Aorta (tissue), 5 donors: Measurements from ENCODE around the gene MARVELD1. TPM values are rescaled to one million over a fixed set of nuclear protein-coding genes. Genes with fewer than 3 reads are reported as not detected.

Experiments
- ATAC-seq: fragments of 200-7000 bp; cut with Tn5 transposase; one replicate; pipeline ENCODE4 v1.9.1; 2022; ENCODE audit warnings: moderate library complexity; ENCODE audit not compliant: low FRiP score
- DNase-seq, 2 donors: peaks; one replicate each; pipeline ENCODE4 v3.0.0-alpha.2; 2020
- H3K27ac ChIP-seq, 2 donors: one replicate each; pipeline ENCODE4 v1.5.1; 2013; ENCODE audit warnings: low read length in 2 of 2, mild to moderate bottlenecking in 2 of 2, moderate library complexity in 2 of 2, control low read depth in 1 of 2, inconsistent platforms in 1 of 2, low read depth in 1 of 2
- H3K27me3 ChIP-seq, 2 donors: one replicate each; pipeline ENCODE4 v1.6.1; 2013; ENCODE audit warnings: control low read depth in 1 of 2, low read length in 1 of 2, mild to moderate bottlenecking in 1 of 2, moderate library complexity in 1 of 2; ENCODE audit not compliant: insufficient read depth in 2 of 2, control insufficient read depth in 1 of 2
- H3K36me3 ChIP-seq, 2 donors: one replicate each; pipeline ENCODE4 v1.6.1; 2013; ENCODE audit warnings: control low read depth in 1 of 2, low read length in 1 of 2, mild to moderate bottlenecking in 1 of 2; ENCODE audit not compliant: insufficient read depth in 2 of 2, control insufficient read depth in 1 of 2
- H3K4me1 ChIP-seq, 2 donors: one replicate each; pipeline ENCODE4 v1.6.1; 2013; ENCODE audit warnings: low read length in 2 of 2, control low read depth in 1 of 2, mild to moderate bottlenecking in 1 of 2, moderate library complexity in 1 of 2; ENCODE audit not compliant: insufficient read depth in 2 of 2, control insufficient read depth in 1 of 2
- H3K4me3 ChIP-seq, 2 donors: one replicate each; pipeline ENCODE4 v1.5.1; 2013; ENCODE audit warnings: low read length in 2 of 2, control low read depth in 1 of 2, mild to moderate bottlenecking in 1 of 2
- H3K9me3 ChIP-seq: one replicate; pipeline ENCODE4 v1.6.1; 2013; ENCODE audit warnings: mild to moderate bottlenecking, low read length; ENCODE audit not compliant: control insufficient read depth
- WGBS, 2 donors: extraction: QIAGEN DNeasy Blood & Tissue Kit; methylation state at CpG; one replicate each; pipeline ENCODE4 v1.1.7; 2013; 5-methylcytosine and 5-hydroxymethylcytosine counted together
- intact Hi-C, 2 donors: fragments of 100-400 bp; cut with DNase I; formaldehyde crosslinking; loops; one replicate each; pipeline versions ENCODE4 v1.14.2 to v1.15.0; 2022
- polyA plus RNA-seq, 2 donors: library from polyadenylated mRNA; stranded (reverse); fragments of 200-250 nt; gene quantifications; one replicate each; pipeline ENCODE4 v1.2.3, GENCODE V29; 2013
- total RNA-seq, 2 donors: library from RNA; stranded (reverse); fragmentation: NEBNext Ultra II Directional; extraction: Animal tissue kit (Norgen Biotek cat#: 25700); gene quantifications; one replicate each; pipeline ENCODE4 v1.2.1, GENCODE V29; 2021
- donor health status: healthy with polysubstance abuse.
- donor health status: Bipolar disorder and iron deficiency.
- donor health status: DM: no; HTN: no; CAD: no.
- donor health status: DM: no; HTN: no; CAD: no.
- donor health status: DM: yes; HTN: yes; CAD: no.

MARVELD1 gene
- total and polyA plus RNA-seq, 4 donors = 48.1 to 92.4 (median 86.6) TPM

- Histone ChIP-seq H3K4me3 (no peak overlapping the region), H3K36me3 (no peaks in the 10 kb centered on the region), H3K27me3 (no peaks in the 10 kb centered on the region), H3K4me1 (peaks cover 0 to 3% of the 10 kb centered on the region in 2 donors), H3K9me3 (no peaks in the 10 kb centered on the region), H3K27ac (peak overlapping the region in 1 of 2 donors; percentile 41)
- intact Hi-C loops = no loop called here
- WGBS, 2 donors = 63 to 66% methylated on average over 11 of the region's 11 CpGs
- DNase-seq = peak in 1 of 2 donors; percentile 75
- no peak for ATAC-seq
Observed at GRCh38 chr10:97707134-97707861, 6.2 kb upstream of the MARVELD1 start.

GRCh38 chr10:97708167-97708566, 5.4 kb upstream of the MARVELD1 start:
- ATAC-seq (no peak), DNase-seq (peak in 1 of 2 donors; percentile 20)
- no peaks in the 10 kb centered on the region for H3K27me3 ChIP-seq
- H3K27ac ChIP-seq = peak overlapping the region; percentile 20 to 58
- H3K4me3 ChIP-seq = no peak overlapping the region
- intact Hi-C loops = no loop called here
- H3K36me3 ChIP-seq = no peaks in the 10 kb centered on the region
- WGBS, 2 donors = 46 to 53% methylated on average over 2 of the region's 2 CpGs
- no peaks in the 10 kb centered on the region for H3K9me3 ChIP-seq
- peaks cover 0 to 3% of the 10 kb centered on the region in 2 donors for H3K4me1 ChIP-seq

- H3K36me3 ChIP-seq = no peaks in the 10 kb centered on the region
- H3K9me3 ChIP-seq = no peaks in the 10 kb centered on the region
- H3K27ac ChIP-seq = peak overlapping the region; percentile 69 to 87
- intact Hi-C loops = no loop called here
- H3K4me1 ChIP-seq = peaks cover 0 to 3% of the 10 kb centered on the region in 2 donors
- DNase-seq (peak; percentile 89 to 90), ATAC-seq (peak; percentile 51)
- no peaks in the 10 kb centered on the region for H3K27me3 ChIP-seq
- no peak overlapping the region for H3K4me3 ChIP-seq
- WGBS, 2 donors = 36 to 38% methylated on average over 18 of the region's 18 CpGs
Observed at GRCh38 chr10:97708976-97709946, 4.3 kb upstream of the MARVELD1 start.

GRCh38 chr10:97711640-97712572, 1.6 kb upstream of the MARVELD1 start:
- WGBS, 2 donors = 16 to 29% methylated on average over 9 of the region's 9 CpGs

GRCh38 chr10:97713826-97714400, 383 bp downstream of the MARVELD1 start:
- peaks cover 0 to 3% of the 10 kb centered on the region in 2 donors for H3K4me1 ChIP-seq
- DNase-seq = peak; percentile 85 to 90

More at GRCh38 chr10:97711640-97712572, 1.6 kb upstream of the MARVELD1 start:
- intact Hi-C loops = no loop called here
- H3K27me3 ChIP-seq = no peaks in the 10 kb centered on the region
- no peaks in the 10 kb centered on the region for H3K9me3 ChIP-seq
- H3K4me3 ChIP-seq = no peak overlapping the region
- DNase-seq = peak in 1 of 2 donors; percentile 61
- ATAC-seq = no peak
- peaks cover 0 to 3% of the 10 kb centered on the region in 2 donors for H3K4me1 ChIP-seq
- H3K27ac ChIP-seq = peak overlapping the region; percentile 6 to 66
- no peaks in the 10 kb centered on the region for H3K36me3 ChIP-seq

GRCh38 chr10:97714401-97715258, 1.1 kb downstream of the MARVELD1 start:
- ATAC-seq = peak; percentile 83
- DNase-seq = peak; percentile 88 to 92
- Histone ChIP-seq H3K4me3 (peak overlapping the region; percentile 24 to 77), H3K27me3 (no peaks in the 10 kb centered on the region), H3K27ac (peak overlapping the region; percentile 87 to 99), H3K9me3 (no peaks in the 10 kb centered on the region), H3K36me3 (peaks cover 0 to 2% of the 10 kb centered on the region in 2 donors), H3K4me1 (no peaks in the 10 kb centered on the region)
- WGBS, 2 donors = 1% methylated on average over 56 to 74 of the region's 74 CpGs
- intact Hi-C loops = no loop called here

More at GRCh38 chr10:97713826-97714400, 383 bp downstream of the MARVELD1 start:
- peak overlapping the region; percentile 87 to 99 for H3K27ac ChIP-seq
- 0% methylated on average over 53 to 69 of the region's 69 CpGs for WGBS, 2 donors
- no peaks in the 10 kb centered on the region for H3K9me3 ChIP-seq
- H3K27me3 ChIP-seq = no peaks in the 10 kb centered on the region
- intact Hi-C loops = no loop called here
- peak overlapping the region; percentile 24 to 77 for H3K4me3 ChIP-seq
- H3K36me3 ChIP-seq = peaks cover 0 to 2% of the 10 kb centered on the region in 2 donors
- peak; percentile 71 for ATAC-seq

GRCh38 chr10:97715259-97715874, 1.8 kb downstream of the MARVELD1 start:
- DNase-seq (peak in 1 of 2 donors; percentile 66), ATAC-seq (no peak)
- intact Hi-C loops = no loop called here
- H3K4me1 ChIP-seq = no peaks in the 10 kb centered on the region
- no peaks in the 10 kb centered on the region for H3K9me3 ChIP-seq
- H3K36me3 ChIP-seq = peaks cover 0 to 2% of the 10 kb centered on the region in 2 donors
- H3K27ac ChIP-seq = peak overlapping the region; percentile 87 to 99
- H3K4me3 ChIP-seq = peak overlapping the region; percentile 24 to 77
- H3K27me3 ChIP-seq = no peaks in the 10 kb centered on the region
- 7 to 8% methylated on average over 8 of the region's 8 CpGs for WGBS, 2 donors
